CD4-positive, alpha-beta T cell (primary cell): Measurements from ENCODE around the gene DPH1. TPM values are rescaled to one million over a fixed set of nuclear protein-coding genes. Genes with fewer than 3 reads are reported as not detected.

ENCODE experiments used
- ATAC-seq: fragments of 200-7000 bp; cut with Tn5 transposase; one replicate; pipeline ENCODE4 v1.10.0; 2022; ENCODE audit warnings: mild to moderate bottlenecking; ENCODE audit not compliant: poor library complexity
- CTCF ChIA-PET: fragments of 350-600 bp; sonication (Branson Sonifier 250); formaldehyde crosslinking; loops from one replicate; lab custom pipeline; 2021; ENCODE audit warnings: antibody characterized with exemption, inconsistent platforms; lab: Charles Lee
- POLR2A ChIA-PET: fragments of 350-600 bp; sonication (Branson Sonifier 250); formaldehyde crosslinking; loops from one replicate; lab custom pipeline; 2021; ENCODE audit warnings: antibody characterized with exemption, inconsistent platforms; lab: Charles Lee
- DNase-seq, 14 experiments: peaks; one replicate each; pipeline ENCODE4 v3.0.0-alpha.2; 2013 to 2020; ENCODE audit warnings: mixed read lengths in 2 of 14
- H3K27ac ChIP-seq, 2 donors: one replicate each; pipeline versions ENCODE4 v1.5.1 to v1.7.0; 2013; ENCODE audit warnings: low read length in 2 of 2, low read depth in 1 of 2, mild to moderate bottlenecking in 1 of 2
- H3K27me3 ChIP-seq, 2 experiments: 1 replicate in 1 of 2; 2 replicates in 1 of 2; pipeline versions ENCODE4 v1.6.1 to v1.7.0; 2013; ENCODE audit warnings: low read length in 2 of 2, control low read depth in 1 of 2, mild to moderate bottlenecking in 1 of 2, moderate library complexity in 1 of 2; ENCODE audit not compliant: insufficient read depth in 2 of 2, control insufficient read depth in 1 of 2
- H3K36me3 ChIP-seq: one replicate; pipeline ENCODE4 v1.6.1; 2013; ENCODE audit warnings: low read length, control low read depth; ENCODE audit not compliant: insufficient read depth
- H3K4me1 ChIP-seq: one replicate; pipeline ENCODE4 v1.6.1; 2013; ENCODE audit warnings: low read length, control low read depth; ENCODE audit not compliant: insufficient read depth
- H3K4me3 ChIP-seq: one replicate; pipeline ENCODE4 v1.5.1; 2013; ENCODE audit warnings: mild to moderate bottlenecking, low read length, moderate library complexity
- H3K9me3 ChIP-seq, 2 experiments: 1 replicate in 1 of 2; 2 replicates in 1 of 2; pipeline versions ENCODE4 v1.6.1 to v1.7.0; 2013; ENCODE audit warnings: low read length in 2 of 2, mild to moderate bottlenecking in 2 of 2, control low read depth in 1 of 2, moderate library complexity in 1 of 2; ENCODE audit not compliant: control insufficient read depth in 1 of 2, insufficient read depth in 1 of 2
- H3K27ac Mint-ChIP-seq: one replicate; pipeline ENCODE4 v1.8.0; 2020; ENCODE audit warnings: mixed read lengths
- H3K27me3 Mint-ChIP-seq: one replicate; pipeline ENCODE4 v1.8.0; 2021; ENCODE audit warnings: mixed read lengths
- H3K36me3 Mint-ChIP-seq: one replicate; pipeline ENCODE4 v1.8.0; 2021; ENCODE audit warnings: low read depth, mixed read lengths
- H3K4me1 Mint-ChIP-seq: one replicate; pipeline ENCODE4 v1.8.0; 2021; ENCODE audit warnings: low read depth, mixed read lengths
- H3K4me3 Mint-ChIP-seq: one replicate; pipeline ENCODE4 v1.8.0; 2020; ENCODE audit warnings: mild to moderate bottlenecking, mixed read lengths
- H3K9me3 Mint-ChIP-seq: one replicate; pipeline ENCODE4 v1.8.0; 2020; ENCODE audit warnings: mixed read lengths
- intact Hi-C, 2 experiments: fragments of 100-400 bp; cut with DNase I in 1 of 2; cut with micrococcal nuclease in 1 of 2; formaldehyde crosslinking; loops; one replicate each; pipeline versions ENCODE4 v1.15.1 to v1.9.0; 2023 to 2025; cut with DNase I, micrococcal nuclease
- total RNA-seq, 174 experiments: library from RNA in 2 of 174; stranded (reverse) in 2 of 174; gene quantifications; one replicate each; pipeline ENCODE4 v1.2.3 and lab custom pipeline; 2021 to 2026
- TF ChIP-seq, protein P1 (sequence below): fragments of 200-600 bp; IDR thresholded peaks from one replicate; pipeline ENCODE4 v1.8.0; 2022; ENCODE audit warnings: antibody characterized with exemption, mild to moderate bottlenecking

Gene DPH1
- total RNA-seq, 2 experiments from 2014 or later = 96.4 to 101 TPM

DNA sequence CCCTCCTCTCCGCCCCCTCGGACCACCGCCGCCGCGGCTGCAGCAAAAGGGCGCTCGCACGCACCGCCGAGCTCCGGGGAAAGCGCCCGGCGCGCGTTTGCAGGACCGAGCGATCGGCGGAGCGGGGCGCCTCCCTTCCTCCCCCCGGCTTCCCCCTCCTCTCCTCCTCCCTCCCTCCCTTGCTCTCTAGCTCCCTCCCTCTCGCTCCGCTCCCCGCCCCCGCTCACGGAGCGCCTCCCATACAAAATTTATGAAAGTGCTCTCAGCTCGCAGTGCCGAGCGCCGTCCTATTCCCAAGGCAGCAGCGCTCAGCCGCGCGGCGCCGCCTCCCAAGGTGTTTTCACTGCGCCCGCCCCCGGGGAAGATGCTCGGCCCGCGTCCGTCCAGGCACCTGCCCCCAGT lies 4.7 kb upstream of the DPH1 start, which contains the start of gene RTN4RL1:
Gene RTN4RL1, minus strand, starts transcription at position 115 of the 402 bp plus-strand sequence. CDS start 469 bp downstream, outside the sequence.
- Histone ChIP-seq H3K36me3 (no peaks in the 10 kb centered on the region), H3K27me3 (peaks cover 16 to 36% of the 10 kb centered on the region in 2 experiments), H3K27ac (no peak within 1 kb of the TSS), H3K4me1 (peaks cover 46% of the 10 kb centered on the region), H3K9me3 (peaks cover 0 to 6% of the 10 kb centered on the region in 2 experiments), H3K4me3 (peak within 1 kb of the TSS; percentile 51)
- Mint-ChIP-seq H3K9me3 (no peaks in the 10 kb centered on the region), H3K4me3 (peak within 1 kb of the TSS; percentile 92), H3K27ac (no peak within 1 kb of the TSS), H3K4me1 (peaks cover 26% of the 10 kb centered on the region), H3K36me3 (peaks cover 2% of the 10 kb centered on the region), H3K27me3 (peaks cover 27% of the 10 kb centered on the region)
- ATAC-seq (peak; percentile 60), DNase-seq (peak; percentile 57 to 90 (median 74))
- CTCF ChIA-PET = interaction anchor here (0.9 to 2.5 kb wide), 4 partner anchors 15 to 376 kb away, joined by 3 to 6 read pairs (median 4); partner anchors contain the start of genes HIC1 and RILP
- TF ChIP-seq, protein P1, sequence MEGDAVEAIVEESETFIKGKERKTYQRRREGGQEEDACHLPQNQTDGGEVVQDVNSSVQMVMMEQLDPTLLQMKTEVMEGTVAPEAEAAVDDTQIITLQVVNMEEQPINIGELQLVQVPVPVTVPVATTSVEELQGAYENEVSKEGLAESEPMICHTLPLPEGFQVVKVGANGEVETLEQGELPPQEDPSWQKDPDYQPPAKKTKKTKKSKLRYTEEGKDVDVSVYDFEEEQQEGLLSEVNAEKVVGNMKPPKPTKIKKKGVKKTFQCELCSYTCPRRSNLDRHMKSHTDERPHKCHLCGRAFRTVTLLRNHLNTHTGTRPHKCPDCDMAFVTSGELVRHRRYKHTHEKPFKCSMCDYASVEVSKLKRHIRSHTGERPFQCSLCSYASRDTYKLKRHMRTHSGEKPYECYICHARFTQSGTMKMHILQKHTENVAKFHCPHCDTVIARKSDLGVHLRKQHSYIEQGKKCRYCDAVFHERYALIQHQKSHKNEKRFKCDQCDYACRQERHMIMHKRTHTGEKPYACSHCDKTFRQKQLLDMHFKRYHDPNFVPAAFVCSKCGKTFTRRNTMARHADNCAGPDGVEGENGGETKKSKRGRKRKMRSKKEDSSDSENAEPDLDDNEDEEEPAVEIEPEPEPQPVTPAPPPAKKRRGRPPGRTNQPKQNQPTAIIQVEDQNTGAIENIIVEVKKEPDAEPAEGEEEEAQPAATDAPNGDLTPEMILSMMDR = no peak
- POLR2A ChIA-PET = interaction anchor here (0.8 to 2.7 kb wide), 8 partner anchors 17 to 308 kb away, joined by 3 to 9 read pairs (median 4); partner anchors contain the start of genes OVCA2, RPA1 and SMYD4
- intact Hi-C loops = loop anchor here (2.0 to 5.0 kb wide), 4 partner anchors 16 to 378 kb away; partner anchors contain the start of genes RILP (in 1 of the 2), SCARF1 (in 1 of the 2) and WDR81 (in 1 of the 2)

DNA sequence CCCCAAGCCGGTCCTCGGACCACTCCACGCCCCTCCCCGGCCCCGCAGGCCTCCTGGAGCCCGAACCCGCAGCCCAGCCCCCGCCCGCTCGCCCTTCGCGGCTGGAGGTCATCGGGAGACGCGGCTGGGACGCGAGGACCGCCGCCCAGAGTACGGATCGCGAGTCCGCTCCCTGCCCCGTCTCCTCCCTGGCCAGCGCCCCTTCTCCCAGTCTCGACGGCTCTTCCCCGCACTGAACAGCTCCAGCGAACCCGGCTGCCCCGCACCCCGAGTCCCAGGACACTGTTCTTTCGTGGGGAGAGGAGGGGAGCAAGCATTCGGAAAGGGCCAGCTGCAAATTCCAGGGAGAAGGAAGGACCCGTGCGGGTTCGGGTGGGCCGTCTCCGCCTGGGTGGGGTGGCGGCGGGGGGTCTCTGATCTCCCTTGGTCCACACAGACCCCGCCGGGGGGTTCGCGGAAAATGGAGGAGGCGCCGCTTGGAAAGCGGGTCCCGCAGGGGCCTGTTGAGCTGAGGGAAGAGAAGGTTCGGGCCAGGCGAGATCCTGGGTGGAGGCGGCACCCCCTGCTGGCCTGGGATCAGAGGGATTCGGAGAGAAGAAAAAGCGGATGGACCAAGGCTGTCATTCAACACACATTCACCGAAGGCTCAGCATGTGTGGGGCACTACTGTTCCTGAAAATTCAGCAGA lies 4.2 kb upstream of the DPH1 start:
- Histone ChIP-seq H3K27me3 (peaks cover 16 to 36% of the 10 kb centered on the region in 2 experiments), H3K36me3 (no peaks in the 10 kb centered on the region), H3K4me3 (peak overlapping the region; percentile 49), H3K4me1 (peaks cover 51% of the 10 kb centered on the region), H3K9me3 (peaks cover 0 to 6% of the 10 kb centered on the region in 2 experiments), H3K27ac (no peak overlapping the region)
- ChIA-PET CTCF (interaction anchor here (1.0 to 2.5 kb wide), 4 partner anchors 15 to 377 kb away, joined by 3 to 6 read pairs (median 4); partner anchors contain the start of genes HIC1 and RILP), POLR2A (interaction anchor here (0.8 to 2.7 kb wide), 6 partner anchors 16 to 309 kb away, joined by 4 to 9 read pairs (median 6); partner anchors contain the start of genes OVCA2, RPA1 and SMYD4)
- intact Hi-C loops = loop anchor here (2.0 to 5.0 kb wide), 4 partner anchors 15 to 378 kb away; partner anchors contain the start of genes RILP (in 1 of the 2), SCARF1 (in 1 of the 2) and WDR81 (in 1 of the 2)
- H3K4me3 Mint-ChIP-seq = peak overlapping the region; percentile 92
- peak in 4 of 14 experiments; percentile 22 to 60 (median 45) for DNase-seq
- TF ChIP-seq, protein P1 = peak; percentile 23
- H3K9me3 Mint-ChIP-seq = no peaks in the 10 kb centered on the region
- H3K27me3 Mint-ChIP-seq = peaks cover 27% of the 10 kb centered on the region
- H3K4me1 Mint-ChIP-seq = peaks cover 31% of the 10 kb centered on the region
- ATAC-seq = no peak
- no peak overlapping the region for H3K27ac Mint-ChIP-seq
- peaks cover 8% of the 10 kb centered on the region for H3K36me3 Mint-ChIP-seq

DNA sequence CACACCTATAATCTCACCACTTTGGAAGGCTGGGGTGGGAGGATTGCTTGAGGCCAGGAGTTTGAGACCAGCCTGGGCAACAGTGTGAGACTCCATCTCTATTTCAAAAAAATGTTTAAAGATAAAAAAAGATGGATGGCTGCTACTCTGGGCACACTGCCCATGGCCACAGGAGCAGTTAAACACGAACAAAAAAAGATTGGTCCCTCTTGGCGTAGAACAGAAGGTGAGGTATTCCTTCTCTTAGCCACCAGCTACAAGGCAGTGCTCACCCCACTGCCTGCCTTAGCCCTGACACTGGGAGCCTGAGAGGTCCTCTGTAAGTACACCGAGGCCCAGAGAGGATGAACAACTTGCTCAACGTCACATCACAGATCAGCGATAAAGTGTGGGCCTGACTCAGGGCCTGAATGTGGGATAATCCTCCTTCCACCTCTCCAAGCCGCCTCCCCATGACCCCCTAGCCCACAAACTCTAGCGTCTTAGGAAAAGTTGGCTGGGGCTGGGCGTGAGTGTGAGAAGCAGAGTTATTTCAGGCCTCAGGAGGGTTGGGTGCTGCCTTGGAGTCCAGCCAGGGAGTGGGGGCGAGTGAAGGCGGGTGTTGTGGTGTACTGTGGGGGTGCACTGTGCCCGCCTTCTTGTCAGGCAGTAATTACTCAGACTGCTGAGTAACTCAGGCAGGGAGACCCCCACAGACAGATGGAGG lies 2.3 kb upstream of the DPH1 start:
- CTCF ChIA-PET = interaction anchor here (2.5 kb wide), 1 partner anchor 379 kb away, joined by 6 read pairs; the partner anchor contains the start of gene RILP
- H3K9me3 ChIP-seq = peaks cover 0 to 6% of the 10 kb centered on the region in 2 experiments
- H3K4me3 ChIP-seq = no peak overlapping the region
- peaks cover 61% of the 10 kb centered on the region for H3K4me1 ChIP-seq
- intact Hi-C loops = loop anchor here (5.0 kb wide), 3 partner anchors 145 to 380 kb away; partner anchors contain the start of genes RILP (in 1 of the 2), SCARF1 (in 1 of the 2) and WDR81 (in 1 of the 2)
- H3K4me3 Mint-ChIP-seq = peak overlapping the region; percentile 79
- H3K27me3 Mint-ChIP-seq = peaks cover 27% of the 10 kb centered on the region
- DNase-seq (no peak), ATAC-seq (no peak)
- H3K27me3 ChIP-seq = peaks cover 16 to 31% of the 10 kb centered on the region in 2 experiments
- no peaks in the 10 kb centered on the region for H3K36me3 ChIP-seq
- no peak overlapping the region for H3K27ac ChIP-seq
- peaks cover 36% of the 10 kb centered on the region for H3K4me1 Mint-ChIP-seq
- peaks cover 14% of the 10 kb centered on the region for H3K36me3 Mint-ChIP-seq
- POLR2A ChIA-PET = no interaction called here
- TF ChIP-seq, protein P1 = no peak
- H3K9me3 Mint-ChIP-seq = no peaks in the 10 kb centered on the region
- no peak overlapping the region for H3K27ac Mint-ChIP-seq
